ENCODE data around the gene UCN2. TPM values are rescaled to one million over a fixed set of nuclear protein-coding genes. Genes with fewer than 3 reads are reported as not detected.
"Not testable (repeated sequence)": the region's sequence is repeated elsewhere in the genome, so short reads cannot be mapped to it uniquely, and the experiment has no call there.

UCN2 gene
- total RNA-seq, 1 donor from 2014 or later = 0.11 TPM

- peak; percentile 70 for DNase-seq (ENCODE audit: low read depth)
Measured at GRCh38 chr3:48543271-48543866, 20.2 kb downstream of the UCN2 start.

- DNase-seq (ENCODE audit: low read depth) = no peak
Measured at GRCh38 chr3:48538451-48538850, 25.1 kb downstream of the UCN2 start.

DNA sequence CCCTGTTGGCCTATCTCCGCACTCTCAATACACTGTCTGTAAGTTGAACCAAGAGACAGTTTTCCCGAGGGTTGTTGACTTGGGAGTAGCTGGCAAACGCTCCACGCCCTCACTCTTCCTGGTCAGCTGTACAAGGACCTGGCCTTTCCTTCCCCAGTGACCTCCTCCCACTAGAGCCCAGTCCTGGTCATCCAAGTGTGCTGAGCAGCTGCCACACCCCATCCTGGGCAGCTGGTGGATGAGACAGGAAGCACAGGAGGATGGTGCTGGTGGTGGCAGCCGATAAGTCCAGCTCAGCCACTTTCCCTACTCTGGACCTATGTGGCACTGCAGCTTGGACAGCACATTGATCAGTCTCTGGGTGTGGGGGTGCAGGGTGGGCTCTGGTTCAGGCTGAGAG is 26.8 kb downstream of the UCN2 start:
- DNase-seq (ENCODE audit: low read depth) = peak; percentile 31

GRCh38 chr3:48536116-48536515 is 27.5 kb downstream of the UCN2 start:
- no peak for DNase-seq (ENCODE audit: low read depth)

GRCh38 chr3:48535578-48535977 is 28.0 kb downstream of the UCN2 start:
- no peak for DNase-seq (ENCODE audit: low read depth)

DNA sequence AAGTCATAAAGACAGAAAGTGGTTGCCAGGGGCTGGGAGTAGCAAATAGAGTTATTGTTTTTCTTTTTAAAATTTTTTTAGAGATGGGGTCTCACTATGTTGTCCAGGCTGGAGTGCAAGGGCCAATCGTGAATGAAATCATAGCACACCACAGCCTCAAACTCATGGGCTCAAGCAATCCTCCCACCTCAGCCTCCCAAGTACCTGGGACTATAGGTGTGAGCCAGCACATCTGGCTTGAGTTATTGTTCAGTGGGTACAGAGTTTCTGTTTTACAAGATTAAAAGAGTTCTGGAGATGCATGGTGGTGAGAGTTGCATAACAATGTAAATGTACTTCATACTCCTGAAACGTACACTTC is 30.6 kb downstream of the UCN2 start:
- DNase-seq (ENCODE audit: low read depth) = no peak

DNA sequence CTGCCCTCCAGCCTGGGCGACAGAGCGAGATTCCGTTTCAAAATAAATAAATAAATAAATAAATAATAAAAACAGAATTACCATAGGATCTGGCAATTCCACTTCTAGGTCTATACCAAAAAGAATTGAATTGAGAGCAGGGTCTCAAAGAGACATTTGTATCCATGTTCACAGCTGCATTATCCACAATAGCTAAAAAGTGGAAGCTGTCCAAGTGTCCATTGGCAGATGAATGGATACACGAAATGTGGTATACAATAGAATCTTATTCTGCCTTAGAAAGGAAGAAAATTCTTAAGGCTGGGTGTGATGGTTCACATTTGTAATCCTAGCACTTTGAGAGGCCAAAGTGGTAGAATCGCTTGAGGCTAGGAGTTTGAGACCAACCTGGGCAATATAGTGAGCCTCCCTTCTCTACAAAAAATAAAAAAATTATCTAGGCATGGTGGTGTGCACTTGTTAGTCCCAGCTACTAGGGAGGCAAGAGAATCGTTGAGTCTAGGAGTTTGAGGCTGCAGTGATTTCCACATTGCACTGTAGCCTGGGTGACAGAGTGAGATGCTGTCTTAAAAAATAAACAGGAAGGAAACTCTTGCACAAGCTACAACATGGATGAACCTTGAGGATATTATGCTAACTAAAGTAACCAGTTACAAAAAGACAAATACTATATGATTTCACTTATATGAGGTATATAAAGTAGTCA is 31.2 kb downstream of the UCN2 start:
- DNase-seq (ENCODE audit: low read depth) = no peak

DNA sequence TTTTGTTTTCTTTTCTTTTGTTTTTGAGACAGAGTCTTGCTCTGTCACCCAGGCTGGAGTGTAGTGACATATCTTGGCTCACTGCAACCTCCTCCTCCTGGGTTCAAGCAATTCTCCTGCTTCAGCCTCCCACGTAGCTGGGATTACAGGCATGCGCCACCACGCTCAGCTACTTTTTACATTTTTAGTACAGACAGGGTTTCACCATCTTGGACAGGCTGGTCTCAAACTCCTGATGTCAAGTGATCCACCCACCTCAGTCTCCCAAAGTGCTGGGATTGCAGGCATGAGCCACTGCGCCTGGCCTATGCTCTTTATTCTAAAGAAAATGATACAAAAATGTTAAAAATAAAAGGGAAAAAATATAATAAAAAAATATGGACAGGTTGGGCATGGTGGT is 32.9 kb downstream of the UCN2 start:
- DNase-seq (ENCODE audit: low read depth) = not testable (repeated sequence)

GRCh38 chr3:48528754-48529153 is 34.8 kb downstream of the UCN2 start:
- no peak for DNase-seq (ENCODE audit: low read depth)

DNA sequence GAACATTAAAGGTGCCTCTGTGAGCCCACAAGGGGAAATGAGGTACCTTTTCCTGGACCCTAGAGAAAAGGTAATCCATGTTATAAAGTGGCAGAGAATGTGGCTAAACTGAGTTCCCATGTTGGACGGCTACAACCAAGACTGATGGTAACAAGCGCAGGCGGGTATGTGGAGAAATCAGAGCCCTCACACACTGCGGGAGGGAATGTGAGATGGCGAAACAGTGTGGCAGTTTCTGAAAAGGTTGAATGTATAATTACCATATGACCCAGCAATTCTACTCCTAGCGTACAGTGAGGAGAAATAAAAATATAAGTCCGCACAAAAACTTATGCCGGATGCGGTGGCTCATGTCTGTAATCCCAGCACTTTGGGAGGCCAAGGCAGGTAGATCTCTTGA is 35.5 kb downstream of the UCN2 start:
- no peak for DNase-seq (ENCODE audit: low read depth)

- DNase-seq (ENCODE audit: low read depth) = no peak
Measured at GRCh38 chr3:48524970-48525369, 38.6 kb downstream of the UCN2 start.

GRCh38 chr3:48521635-48522034 is 41.9 kb downstream of the UCN2 start:
- DNase-seq (ENCODE audit: low read depth) = no peak

GRCh38 chr3:48519277-48519643 is 44.3 kb downstream of the UCN2 start:
- no peak for DNase-seq (ENCODE audit: low read depth)

DNA sequence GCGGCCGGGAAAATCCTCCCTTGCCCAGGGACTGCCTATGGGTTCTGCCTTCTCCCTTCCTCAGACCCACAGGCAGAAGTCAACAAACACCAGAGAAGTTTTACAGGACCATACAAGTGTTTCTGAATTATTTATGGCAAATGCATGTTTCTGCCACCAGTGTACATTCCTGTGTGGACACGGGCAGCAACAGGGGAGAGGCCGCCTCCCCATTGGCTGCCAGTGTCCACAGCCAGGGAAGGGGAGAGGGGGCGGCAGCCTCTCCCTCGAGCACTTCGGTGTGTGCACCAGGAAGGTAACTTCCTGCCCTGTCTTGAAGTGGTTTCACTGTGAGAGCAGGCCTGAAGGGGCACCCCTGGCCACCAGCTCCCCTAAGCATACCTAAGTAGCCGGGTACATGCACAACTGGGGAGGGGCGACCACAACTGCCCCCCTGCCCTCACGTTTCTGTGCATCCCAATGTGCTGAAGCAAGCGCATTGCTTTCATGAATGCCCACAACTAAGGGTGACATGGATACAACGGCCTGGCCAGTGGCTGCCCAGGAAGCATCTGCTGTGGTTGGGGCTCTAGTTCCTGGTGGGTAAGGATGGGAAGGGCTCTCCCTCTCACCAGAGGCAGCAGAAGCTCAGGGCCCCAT is 44.8 kb downstream of the UCN2 start:
- DNase-seq (ENCODE audit: low read depth) = peak; percentile 29

DNA sequence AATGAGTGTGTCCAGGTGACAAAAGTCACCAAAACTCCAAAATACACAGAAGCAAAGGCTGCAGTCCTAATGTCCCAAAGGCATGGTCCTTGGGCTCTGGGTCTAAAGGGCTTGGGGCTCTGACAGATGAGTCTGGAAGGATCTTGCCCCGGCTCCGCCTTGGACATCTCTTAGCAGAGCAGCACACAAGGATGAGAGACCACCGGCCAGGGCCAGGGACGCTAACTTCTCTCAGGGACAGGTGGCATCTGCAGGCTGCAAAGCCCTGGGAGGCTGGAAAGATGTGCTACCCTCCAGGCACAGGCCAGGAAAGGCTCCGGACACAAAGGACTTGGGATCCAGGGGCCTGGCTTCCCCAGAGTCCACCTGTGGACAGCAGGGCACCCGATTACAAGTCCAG is 45.5 kb downstream of the UCN2 start:
- no peak for DNase-seq (ENCODE audit: low read depth)

DNA sequence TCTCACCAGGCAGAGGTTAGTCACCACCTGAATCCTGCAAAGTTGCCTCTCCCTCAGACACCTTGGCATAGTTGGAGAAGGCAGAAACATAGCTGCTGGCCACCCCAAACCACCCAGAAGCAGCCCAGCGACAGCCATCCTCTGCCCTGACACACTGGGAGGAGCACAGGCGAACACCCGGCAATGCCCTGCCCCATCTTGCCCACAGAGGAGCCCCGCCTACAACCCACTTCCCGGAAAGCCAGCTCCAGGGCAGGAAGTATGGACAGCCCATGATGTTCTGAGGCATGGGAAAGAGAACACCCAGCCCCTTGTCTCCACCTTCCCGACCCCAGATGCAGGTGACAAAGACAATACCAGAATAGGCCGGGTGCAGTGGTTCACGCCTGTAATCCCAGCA is 47.0 kb downstream of the UCN2 start:
- no peak for DNase-seq (ENCODE audit: low read depth)

- DNase-seq (ENCODE audit: low read depth) = no peak
Measured at GRCh38 chr3:48514431-48515227, 49.0 kb downstream of the UCN2 start.

MicroRNAs encoded within 50 kb of the gene (microRNA counts, 767-probe panel; counts per million panel counts)
- microRNA hsa-miR-711 = not detected

Small RNAs within 50 kb of the gene (microRNA-seq; reads per million reads assigned to microRNA genes)
- gene MIR6823 (not detected), gene MIR711 (not detected)

Other genes with a start within 250 kb of the UCN2 start
- not detected in 2 replicates for gene SPINK8, start 230.1 kb downstream of the UCN2 start, total RNA-seq
- gene FBXW12, start 191.6 kb downstream of the UCN2 start, total RNA-seq = 0.21 TPM in 1 of 2 replicates, not detected in the other
- 59.2 and 75.7 TPM in 2 replicates for gene PLXNB1, start 133.7 kb downstream of the UCN2 start, total RNA-seq
- gene CCDC51, start 123.7 kb downstream of the UCN2 start, total RNA-seq = 26.2 and 39.4 TPM in 2 replicates
- gene TMA7, start 123.5 kb downstream of the UCN2 start, total RNA-seq = 195 and 221 TPM in 2 replicates
- gene ATRIP, start 117.0 kb downstream of the UCN2 start, total RNA-seq = 7.8 and 10.4 TPM in 2 replicates
- gene SHISA5, start 59.6 kb downstream of the UCN2 start, total RNA-seq = 87.2 and 101 TPM in 2 replicates
- 7.0 and 8.1 TPM in 2 replicates for gene PFKFB4, start 7.0 kb downstream of the UCN2 start, total RNA-seq
- gene COL7A1, start 31.5 kb upstream of the UCN2 start, total RNA-seq = 7.1 and 11.1 TPM in 2 replicates
- 390 and 418 TPM in 2 replicates for gene UQCRC1, start 45.9 kb upstream of the UCN2 start, total RNA-seq
- gene TMEM89, start 58.0 kb upstream of the UCN2 start, total RNA-seq = not detected in 2 replicates
- gene SLC26A6, start 71.7 kb upstream of the UCN2 start, total RNA-seq = 18.0 and 23.2 TPM in 2 replicates
- gene CELSR3, start 99.1 kb upstream of the UCN2 start, total RNA-seq = 2.0 and 3.2 TPM in 2 replicates
- gene NCKIPSD, start 122.1 kb upstream of the UCN2 start, total RNA-seq = 23.8 and 45.5 TPM in 2 replicates
- 53.1 and 55.0 TPM in 2 replicates for gene IP6K2, start 153.4 kb upstream of the UCN2 start, total RNA-seq

Measured in myocyte (in vitro differentiated cells).